Right cardiac atrium (tissue), 5 donors: ENCODE data around the gene PIP4K2B. TPM values are rescaled to one million over a fixed set of nuclear protein-coding genes. Genes with fewer than 3 reads are reported as not detected.

Experiments
- ATAC-seq, 2 donors: fragments of 200-7000 bp; cut with Tn5 transposase; one replicate each; pipeline versions ENCODE4 v1.8.0 to v1.9.1; 2020; ENCODE audit warnings: moderate library complexity in 2 of 2, mild to moderate bottlenecking in 1 of 2
- DNase-seq, 3 donors: peaks; one replicate each; pipeline ENCODE4 v3.0.0-alpha.2; 2020
- H3K27ac ChIP-seq: one replicate; pipeline ENCODE4 v1.5.1; 2013; ENCODE audit warnings: mild to moderate bottlenecking, low read length, control low read depth, moderate library complexity
- H3K27me3 ChIP-seq: one replicate; pipeline ENCODE4 v1.6.1; 2013; ENCODE audit not compliant: control insufficient read depth, insufficient read depth
- H3K4me1 ChIP-seq: one replicate; pipeline ENCODE4 v1.6.1; 2013; ENCODE audit warnings: low read length; ENCODE audit not compliant: control insufficient read depth, insufficient read depth
- H3K4me3 ChIP-seq: one replicate; pipeline ENCODE4 v1.5.1; 2013; ENCODE audit warnings: low read length, control low read depth
- H3K9me3 ChIP-seq: one replicate; pipeline ENCODE4 v1.6.1; 2013; ENCODE audit warnings: low read length; ENCODE audit not compliant: control insufficient read depth
- WGBS: extraction: QIAGEN DNeasy Blood & Tissue Kit; methylation state at CpG from one replicate; pipeline ENCODE4 v1.1.7; 2013; 5-methylcytosine and 5-hydroxymethylcytosine counted together
- intact Hi-C, 4 donors: fragments of 100-400 bp; cut with DNase I; formaldehyde crosslinking; loops; one replicate each; pipeline versions ENCODE4 v1.11.0 to v1.14.0; 2022 to 2023
- polyA plus RNA-seq: library from polyadenylated mRNA; stranded (reverse); fragments of 200-250 nt; gene quantifications from one replicate; pipeline ENCODE4 v1.2.3, GENCODE V29; 2013
- total RNA-seq, 4 donors: library from RNA; stranded (reverse); fragmentation: NEBNext Ultra II Directional; extraction: Animal tissue kit (Norgen Biotek cat#: 25700); gene quantifications; one replicate each; pipeline ENCODE4 v1.2.1, GENCODE V29; 2021
- donor health status: healthy with polysubstance abuse.
- donor health status: DM: no; HTN: yes; CAD: no.
- donor health status: DM: no; HTN: no; CAD: no.
- donor health status: DM: no; HTN: yes; CAD: no; lungs with severe emphysema.
- donor health status: DM: yes; HTN: yes; CAD: no.

Gene PIP4K2B
- total and polyA plus RNA-seq, 5 donors = 28.2 to 50.0 (median 43.5) TPM

DNA sequence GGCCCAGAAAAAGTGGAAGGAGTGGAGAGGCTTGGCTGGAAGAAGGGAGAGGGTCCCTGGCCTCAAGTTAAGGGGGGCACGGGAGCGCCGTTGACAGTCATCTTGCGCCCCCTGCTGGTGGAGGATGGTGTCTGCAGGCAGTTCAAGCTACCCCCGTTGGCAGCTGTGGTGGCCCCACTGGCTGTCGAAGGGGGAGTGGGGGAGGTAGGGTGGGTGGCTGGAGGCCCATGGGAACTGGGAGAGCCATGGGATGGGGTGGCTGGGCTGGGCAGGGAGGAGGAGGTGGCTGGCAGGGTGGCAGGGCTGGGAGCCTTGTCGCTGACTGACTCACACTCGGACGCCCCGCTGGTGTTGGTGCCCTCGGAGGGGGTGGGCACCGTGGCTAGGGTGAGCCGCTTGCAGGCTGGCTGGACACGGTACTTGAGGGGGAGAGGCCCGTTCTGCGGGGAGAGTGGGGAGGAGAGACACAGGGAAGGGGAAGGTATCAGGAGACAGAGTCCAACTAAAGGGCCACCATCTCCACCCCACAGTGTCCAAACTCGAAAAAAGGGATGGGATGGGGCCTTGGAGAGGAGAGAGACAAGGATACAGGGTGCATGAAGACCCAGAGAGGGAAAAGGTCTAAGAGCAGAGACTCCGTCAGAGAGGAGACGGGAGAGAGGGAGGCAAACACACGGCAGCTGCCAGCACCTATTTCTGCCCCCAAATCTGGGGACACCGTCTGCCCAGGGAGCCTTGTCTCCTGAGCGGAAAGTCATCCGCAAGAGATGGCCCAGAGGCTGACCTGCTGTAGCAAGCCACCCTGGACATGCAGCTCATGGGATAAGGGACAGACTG lies 64.0 kb downstream of the PIP4K2B start:
- no peak overlapping the region for H3K4me3 ChIP-seq
- peak; percentile 63 to 87 (median 83) for DNase-seq
- no peaks in the 10 kb centered on the region for H3K9me3 ChIP-seq
- intact Hi-C loops = loop anchor here in 3 of 4 donors (2.0 to 10.0 kb wide), 4 partner anchors 33 to 61 kb away; partner anchors contain the start of gene EPOP (in 1 of the 3)
- peaks cover 2% of the 10 kb centered on the region for H3K4me1 ChIP-seq
- H3K27ac ChIP-seq = no peak overlapping the region
- 46% methylated on average over 23 of the region's 23 CpGs for WGBS
- no peaks in the 10 kb centered on the region for H3K27me3 ChIP-seq
- ATAC-seq = peak; percentile 1 to 11

DNA sequence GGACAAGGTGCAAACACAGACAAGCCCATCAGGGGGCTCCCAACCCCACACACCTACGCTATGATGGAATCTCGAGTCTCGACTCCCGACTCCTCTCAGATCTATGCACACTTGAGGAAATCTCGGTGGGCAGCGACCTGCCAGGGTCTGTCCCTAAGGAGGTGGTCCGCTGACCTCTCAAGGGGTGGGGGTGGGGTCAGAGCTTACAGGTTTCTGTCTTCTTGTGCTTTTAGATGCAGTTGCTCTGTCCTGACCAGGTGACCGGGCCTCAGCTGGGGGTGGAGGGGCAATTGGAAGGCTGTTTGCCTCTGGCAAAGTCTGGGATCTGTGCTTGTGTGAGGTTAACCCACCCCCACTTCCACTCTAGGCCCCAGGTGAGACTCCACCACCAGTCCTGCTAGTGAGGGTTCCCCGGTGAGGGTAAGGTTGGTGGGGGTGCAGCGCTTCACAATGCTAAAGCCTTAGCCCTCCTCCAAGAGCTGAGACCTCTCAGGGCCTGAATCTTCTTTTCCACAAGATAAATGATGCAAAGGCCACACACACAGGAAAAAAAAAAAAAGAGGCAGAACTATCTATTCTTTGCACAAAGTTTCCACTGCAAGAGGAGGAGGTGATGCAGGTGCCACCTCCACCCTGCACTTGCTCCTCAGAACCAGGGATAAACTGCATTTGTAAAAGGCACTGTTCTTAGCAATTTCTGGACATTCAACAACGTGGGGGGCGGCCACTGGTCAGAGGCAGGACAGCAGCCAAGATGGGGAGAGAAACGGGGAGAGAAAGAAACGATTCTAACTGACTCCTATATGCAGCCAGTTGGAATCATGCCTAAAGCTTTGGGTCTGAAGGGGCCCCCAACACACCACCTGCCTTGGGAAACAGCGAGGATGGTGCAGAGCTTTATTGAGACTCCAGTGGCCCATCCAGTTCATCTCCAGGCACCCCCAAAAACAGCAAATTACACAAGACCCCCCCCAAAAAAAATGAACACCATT lies 65.1 kb downstream of the PIP4K2B start:
- Histone ChIP-seq H3K4me1 (peaks cover 2% of the 10 kb centered on the region), H3K27ac (no peak overlapping the region), H3K9me3 (no peaks in the 10 kb centered on the region), H3K27me3 (no peaks in the 10 kb centered on the region), H3K4me3 (no peak overlapping the region)
- WGBS = 59% methylated on average over 15 of the region's 15 CpGs
- DNase-seq (no peak), ATAC-seq (no peak)
- intact Hi-C loops = loop anchor here in 3 of 4 donors (2.0 to 10.0 kb wide), 4 partner anchors 42 to 59 kb away; partner anchors contain the start of gene EPOP (in 1 of the 3)

DNA sequence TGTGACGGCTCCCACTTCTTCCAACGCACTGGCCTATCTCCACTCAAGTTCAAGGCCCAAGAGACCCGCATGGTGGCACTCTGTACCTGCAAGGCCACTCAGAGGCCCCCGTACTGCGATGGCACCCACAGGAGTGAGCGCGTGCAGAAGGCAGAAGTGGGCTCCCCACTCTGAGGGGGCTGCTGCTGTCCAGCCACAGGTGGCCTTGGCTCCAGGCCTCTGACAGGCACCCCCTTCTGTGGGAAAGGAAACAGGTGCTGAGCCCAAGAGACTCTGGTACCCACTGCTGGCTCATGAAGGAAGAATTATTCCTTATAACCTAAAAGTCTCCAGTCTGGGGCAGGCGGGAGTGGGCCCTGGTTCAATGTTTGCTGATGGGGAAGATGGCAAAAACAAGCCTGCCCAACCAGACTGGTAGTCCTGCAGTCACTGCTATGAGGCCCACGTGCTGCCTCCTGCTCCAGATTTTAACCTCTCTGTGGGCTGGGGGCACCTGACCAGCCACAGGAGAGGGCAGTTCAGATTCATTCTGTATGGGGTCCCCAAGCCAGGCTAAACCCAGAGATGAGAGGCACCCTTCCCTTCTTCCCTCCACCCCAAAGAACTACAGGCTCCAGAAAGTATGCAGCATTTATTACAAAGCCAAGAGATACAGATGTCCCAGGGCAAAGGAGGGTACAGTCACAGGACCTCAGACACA lies 65.9 kb downstream of the PIP4K2B start:
- Histone ChIP-seq H3K9me3 (no peaks in the 10 kb centered on the region), H3K27me3 (no peaks in the 10 kb centered on the region), H3K27ac (no peak overlapping the region), H3K4me3 (no peak overlapping the region), H3K4me1 (peaks cover 2% of the 10 kb centered on the region)
- no peak for ATAC-seq
- WGBS = 71% methylated on average over 9 of the region's 9 CpGs
- intact Hi-C loops = loop anchor here in 2 of 4 donors (5.0 to 10.0 kb wide), 3 partner anchors 41 to 59 kb away; partner anchors contain the start of gene EPOP (in 1 of the 2)
- DNase-seq = no peak

DNA sequence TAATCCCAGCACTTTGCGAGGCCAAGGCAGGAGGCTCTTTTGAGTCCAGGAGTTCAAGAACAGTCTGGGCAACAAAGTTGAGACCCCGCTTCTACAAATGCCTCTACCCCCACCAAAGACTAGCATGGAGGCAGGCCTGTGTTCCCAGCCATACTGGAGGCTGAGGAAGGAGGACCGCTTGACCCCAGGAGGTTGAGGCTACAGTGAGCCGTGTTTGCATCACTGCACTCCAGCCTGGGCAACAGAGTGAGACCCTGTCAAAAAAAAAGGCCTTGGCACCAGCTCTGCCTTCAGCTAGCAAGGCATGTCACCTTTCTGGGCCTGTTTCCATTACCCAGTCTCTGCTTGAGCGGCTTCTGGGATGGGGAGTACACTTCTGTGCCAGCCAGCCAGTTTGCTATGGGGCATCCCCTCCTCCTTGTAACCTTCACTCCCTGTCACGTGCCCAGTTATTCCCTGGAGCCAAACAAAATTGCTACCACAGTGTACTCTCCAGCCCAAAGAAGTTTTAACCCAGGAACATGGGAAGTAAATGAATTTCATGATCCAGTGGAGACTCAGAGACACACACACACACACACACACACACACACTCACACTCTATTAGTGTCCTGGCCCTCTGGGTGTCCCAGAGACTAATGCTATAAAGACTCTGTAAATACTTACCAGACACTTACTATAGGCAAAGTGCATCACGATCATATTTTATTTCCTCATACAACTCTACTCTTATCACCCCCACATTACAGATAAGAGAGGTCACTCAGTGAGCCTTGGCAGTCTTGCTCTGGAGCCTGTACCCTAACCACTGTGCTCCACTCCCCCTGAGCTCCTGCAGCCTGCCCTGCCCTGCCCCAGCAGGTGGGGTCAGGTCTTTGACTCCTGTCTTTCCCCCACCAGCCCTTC lies 66.7 kb downstream of the PIP4K2B start:
- intact Hi-C loops = loop anchor here in 2 of 4 donors (5.0 to 10.0 kb wide), 3 partner anchors 40 to 58 kb away; partner anchors contain the start of gene EPOP (in 1 of the 2)
- Histone ChIP-seq H3K4me1 (peaks cover 2% of the 10 kb centered on the region), H3K27me3 (no peaks in the 10 kb centered on the region), H3K27ac (peak overlapping the region; percentile 29), H3K4me3 (no peak overlapping the region), H3K9me3 (no peaks in the 10 kb centered on the region)
- ATAC-seq (peak in 1 of 2 donors; percentile 5), DNase-seq (no peak)
- 64% methylated on average over 7 of the region's 7 CpGs for WGBS

DNA sequence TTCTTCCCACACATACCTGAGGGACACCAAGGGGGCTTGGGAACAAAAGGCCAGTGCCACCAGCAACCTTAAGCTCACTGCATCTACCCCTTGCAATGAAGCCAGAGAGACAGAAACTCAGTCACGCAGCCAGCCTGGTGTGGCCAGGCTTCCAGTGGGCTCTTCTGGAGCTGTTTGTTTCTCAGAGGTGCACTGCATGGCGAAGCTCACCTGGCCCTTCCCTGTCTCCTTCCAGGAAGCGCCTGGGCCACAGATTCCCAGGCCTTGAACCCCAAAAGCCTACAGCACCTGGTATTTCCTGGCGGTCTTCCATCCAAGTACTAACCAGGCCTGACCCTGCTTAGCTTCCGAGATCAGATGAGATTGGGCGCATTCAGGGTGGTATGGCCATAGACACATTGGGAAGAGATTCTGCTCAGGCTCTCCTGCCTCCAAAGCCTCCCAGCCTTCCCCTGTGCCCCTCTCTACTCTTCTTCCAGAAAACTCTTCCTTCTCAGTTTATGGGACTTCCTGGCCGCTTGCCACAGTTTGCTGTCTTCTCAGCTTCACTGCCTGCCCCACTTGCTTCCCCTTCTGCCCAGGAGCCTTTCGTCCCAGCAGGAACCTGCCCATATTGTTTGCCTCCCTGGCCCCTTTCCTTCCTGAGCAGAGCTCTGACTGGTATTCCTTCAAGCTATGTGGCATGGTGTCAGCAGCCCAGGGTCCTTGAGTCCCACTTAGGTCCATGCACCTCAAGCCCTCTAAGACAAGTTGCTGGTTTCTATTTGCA lies 67.6 kb downstream of the PIP4K2B start:
- intact Hi-C loops = loop anchor here in 2 of 4 donors (5.0 to 10.0 kb wide), 3 partner anchors 39 to 57 kb away; partner anchors contain the start of gene EPOP (in 1 of the 2)
- DNase-seq = peak in 1 of 3 donors; percentile 79

DNA sequence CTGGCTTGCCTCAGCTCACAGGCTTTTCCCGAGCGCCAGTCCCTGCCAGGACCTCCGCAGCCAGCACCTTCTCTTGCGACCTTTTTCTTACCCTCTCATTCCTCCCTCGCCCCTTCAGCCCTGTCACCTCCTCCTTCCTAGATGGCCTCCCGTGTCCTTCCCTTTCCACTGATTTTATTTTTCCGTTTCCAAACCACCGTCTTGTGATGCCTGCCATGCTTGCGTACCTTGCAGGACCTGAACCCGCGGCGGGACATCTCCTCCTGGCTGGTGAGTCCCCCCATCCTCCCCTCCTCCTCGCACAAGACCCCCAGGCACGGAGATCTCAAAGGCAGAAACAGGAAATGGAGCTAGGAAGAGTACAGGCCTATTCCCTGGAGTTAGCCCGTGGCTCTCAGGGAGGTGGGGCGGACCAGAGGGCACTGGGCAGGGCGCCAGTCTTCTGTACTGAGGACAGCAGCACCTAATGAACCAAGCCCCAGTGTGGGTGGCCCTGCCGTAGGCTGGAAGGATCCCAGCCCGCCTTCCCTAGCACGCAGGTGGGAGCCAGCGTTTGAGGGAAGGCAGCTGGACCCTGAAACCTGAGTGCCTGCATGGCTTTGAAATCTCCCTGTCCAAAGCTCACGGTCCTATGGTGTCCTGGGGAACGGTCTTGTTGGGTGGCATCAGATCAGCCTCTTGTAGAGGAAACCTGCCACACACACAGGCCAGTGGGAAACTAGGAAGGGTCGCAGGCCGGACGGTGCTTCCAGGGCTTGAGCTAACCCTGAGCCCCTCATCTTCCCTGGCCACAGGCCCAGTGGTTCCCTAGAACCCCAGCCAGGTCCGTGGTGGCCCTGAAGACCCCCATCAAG lies 68.6 kb downstream of the PIP4K2B start:
- Histone ChIP-seq H3K4me1 (peaks cover 2% of the 10 kb centered on the region), H3K9me3 (no peaks in the 10 kb centered on the region), H3K27ac (peak overlapping the region; percentile 59), H3K4me3 (peak overlapping the region; percentile 60), H3K27me3 (no peaks in the 10 kb centered on the region)
- ATAC-seq (peak; percentile 46 to 55), DNase-seq (peak; percentile 84 to 92 (median 90))
- intact Hi-C loops = loop anchor here in 2 of 4 donors (5.0 to 10.0 kb wide), 3 partner anchors 38 to 56 kb away; partner anchors contain the start of gene EPOP (in 1 of the 2)
- 19% methylated on average over 27 of the region's 27 CpGs for WGBS

More for the DNA sequence above, 67.6 kb downstream of the PIP4K2B start:
- Histone ChIP-seq H3K4me3 (no peak overlapping the region), H3K4me1 (peaks cover 2% of the 10 kb centered on the region), H3K27me3 (no peaks in the 10 kb centered on the region), H3K27ac (peak overlapping the region; percentile 29), H3K9me3 (no peaks in the 10 kb centered on the region)
- WGBS = 70% methylated on average over 8 of the region's 8 CpGs
- no peak for ATAC-seq

DNA sequence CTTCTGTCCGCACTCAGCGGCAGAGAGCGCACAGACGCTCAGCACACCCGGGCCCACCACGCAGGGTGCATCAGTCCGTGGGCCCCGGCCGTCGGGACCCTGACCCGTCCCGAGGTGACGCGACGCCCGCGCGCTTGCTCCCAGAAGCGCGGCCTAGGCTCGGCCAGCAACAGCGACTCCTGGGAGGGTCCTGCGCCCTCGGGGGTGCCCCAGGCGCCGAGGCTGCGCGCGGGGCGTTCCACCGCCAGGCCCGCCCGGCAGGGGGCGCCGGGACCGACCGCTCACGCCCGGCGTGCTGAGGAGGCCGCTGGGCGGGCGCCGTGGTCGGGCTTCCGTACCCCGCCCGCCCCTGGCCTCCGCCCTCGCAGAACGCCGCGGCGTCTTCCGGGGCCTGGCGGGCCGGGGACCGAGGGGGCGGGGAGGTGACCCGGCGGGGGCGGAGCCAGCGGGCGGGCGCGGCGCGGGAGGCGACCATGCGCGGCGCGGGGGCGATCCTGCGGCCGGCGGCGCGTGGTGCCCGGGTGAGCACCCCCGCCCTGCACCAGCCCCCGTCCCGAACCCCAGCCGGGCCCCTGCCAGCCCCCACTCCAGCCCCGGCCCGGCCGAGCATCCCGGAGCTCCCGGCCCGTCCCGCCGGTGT lies 69.3 kb downstream of the PIP4K2B start, which contains the start of gene CISD3:
Gene CISD3 (plus strand): TSS at position 456 of the 640 bp plus-strand sequence. CDS start 18 bp downstream, at position 474.
- no peaks in the 10 kb centered on the region for H3K9me3 ChIP-seq
- intact Hi-C loops = loop anchor here in 2 of 4 donors (5.0 to 10.0 kb wide), 3 partner anchors 38 to 55 kb away; partner anchors contain the start of gene EPOP (in 1 of the 2)
- peak within 1 kb of the TSS; percentile 59 for H3K27ac ChIP-seq
- DNase-seq = peak; percentile 90 to 97 (median 96)
- peaks cover 2% of the 10 kb centered on the region for H3K4me1 ChIP-seq
- ATAC-seq = peak; percentile 73 to 89
- peak within 1 kb of the TSS; percentile 60 for H3K4me3 ChIP-seq
- WGBS = under 1% methylated on average over 92 of the region's 92 CpGs
- H3K27me3 ChIP-seq = no peaks in the 10 kb centered on the region

DNA sequence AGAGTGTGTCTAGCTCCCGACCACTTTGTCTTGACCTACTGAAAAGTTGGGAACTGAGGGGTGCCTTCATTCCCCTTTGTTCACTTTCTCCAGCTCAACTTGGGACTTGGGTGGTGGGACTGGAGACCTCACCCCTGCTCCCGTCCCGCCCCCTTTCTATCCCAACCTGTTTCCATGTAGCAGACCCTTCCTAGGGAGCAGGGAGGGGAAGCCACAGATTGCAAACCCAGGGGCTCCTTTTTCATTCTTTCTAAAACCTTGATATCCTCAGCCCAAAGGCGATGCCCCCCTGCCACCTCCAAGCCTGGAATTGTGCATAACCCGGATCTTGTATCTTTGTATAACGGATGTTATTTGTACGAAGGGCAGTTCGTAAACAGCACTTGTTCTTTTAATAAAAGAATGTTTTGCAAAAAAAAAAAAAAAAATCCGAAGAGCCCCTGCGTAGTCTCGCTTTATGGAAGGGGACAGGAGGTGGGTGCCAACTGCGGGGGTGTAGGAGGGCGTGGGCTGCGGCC lies 69.9 kb downstream of the PIP4K2B start:
- ATAC-seq = no peak
- H3K4me1 ChIP-seq = peaks cover 2% of the 10 kb centered on the region
- H3K9me3 ChIP-seq = no peaks in the 10 kb centered on the region
- peak overlapping the region; percentile 60 for H3K4me3 ChIP-seq
- intact Hi-C loops = no loop called here
- peak overlapping the region; percentile 36 for H3K27ac ChIP-seq
- 22% methylated on average over 14 of the region's 14 CpGs for WGBS
- H3K27me3 ChIP-seq = no peaks in the 10 kb centered on the region
- no peak for DNase-seq
